Spinal cord (tissue), 10 donors: Measurements from ENCODE around the gene UGT1A6. TPM values are rescaled to one million over a fixed set of nuclear protein-coding genes. Genes with fewer than 3 reads are reported as not detected.

Source experiments
- DNase-seq, 6 donors: peaks; one replicate each; pipeline versions ENCODE4 v3.0.0 to v3.0.0-alpha.2; 2013 to 2015; ENCODE audit warnings: low spot score in 6 of 6, low read depth in 4 of 6
- H3K27ac ChIP-seq: one replicate; pipeline ENCODE4 v1.5.1; 2013; ENCODE audit warnings: low read depth, low read length, control low read depth
- H3K27me3 ChIP-seq: one replicate; pipeline ENCODE4 v1.6.1; 2013; ENCODE audit warnings: low read length; ENCODE audit not compliant: control insufficient read depth, insufficient read depth
- H3K36me3 ChIP-seq: one replicate; pipeline ENCODE4 v1.6.1; 2013; ENCODE audit warnings: low read length; ENCODE audit not compliant: control insufficient read depth, insufficient read depth
- H3K4me1 ChIP-seq: one replicate; pipeline ENCODE4 v1.6.1; 2013; ENCODE audit warnings: low read length; ENCODE audit not compliant: control insufficient read depth, insufficient read depth
- H3K4me3 ChIP-seq: one replicate; pipeline ENCODE4 v1.5.1; 2013; ENCODE audit warnings: low read depth, low read length, control low read depth
- H3K9me3 ChIP-seq: one replicate; pipeline ENCODE4 v1.6.1; 2013; ENCODE audit warnings: low read length; ENCODE audit not compliant: control insufficient read depth, insufficient read depth
- WGBS: methylation state at CpG from one replicate; pipeline ENCODE4 v1.1.5; 2013; ENCODE audit warnings: missing lambda C conversion rate; ENCODE audit not compliant: insufficient coverage; 5-methylcytosine and 5-hydroxymethylcytosine counted together
- polyA plus RNA-seq, 2 donors: library from polyadenylated mRNA; unstranded; fragments of 120-200 nt; gene quantifications; one replicate each; pipeline ENCODE4 v1.2.1, GENCODE V29; 2013; ENCODE audit not compliant: insufficient read length in 2 of 2
- total RNA-seq, 2 donors: library from RNA; depleted of rRNA in 1 of 2; stranded (reverse); fragments of 120-200 nt in 1 of 2; fragments of >200 nt in 1 of 2; gene quantifications; one replicate each; pipeline versions ENCODE4 v1.2.3 to v1.2.4, GENCODE V29; 2013 to 2014
- donor health status: healthy.

The UGT1A6 gene
- total and polyA plus RNA-seq, 4 donors, result 0.20 TPM; not detected in 3

- WGBS, result 82% methylated on average over 5 of the region's 9 CpGs
- Histone ChIP-seq H3K27ac (no peak overlapping the region), H3K36me3 (no peaks in the 10 kb centered on the region), H3K4me1 (no peaks in the 10 kb centered on the region), H3K9me3 (no peaks in the 10 kb centered on the region), H3K4me3 (no peak overlapping the region), H3K27me3 (no peaks in the 10 kb centered on the region)
- DNase-seq, result no peak
Observed at GRCh38 chr2:233801357-233802131, 108.9 kb downstream of the UGT1A6 start.

- no peaks in the 10 kb centered on the region for H3K36me3 ChIP-seq
- DNase-seq, result no peak
- H3K27me3 ChIP-seq, result no peaks in the 10 kb centered on the region
- H3K4me1 ChIP-seq, result no peaks in the 10 kb centered on the region
- WGBS, result 67% methylated on average over 1 of the region's 3 CpGs
- no peaks in the 10 kb centered on the region for H3K9me3 ChIP-seq
- no peak overlapping the region for H3K4me3 ChIP-seq
- no peak overlapping the region for H3K27ac ChIP-seq
Observed at GRCh38 chr2:233802132-233802815, 109.6 kb downstream of the UGT1A6 start.

GRCh38 chr2:233803292-233803911 lies 110.7 kb downstream of the UGT1A6 start:
- H3K27me3 ChIP-seq, result no peaks in the 10 kb centered on the region
- DNase-seq, result no peak
- no peak overlapping the region for H3K27ac ChIP-seq
- no peaks in the 10 kb centered on the region for H3K4me1 ChIP-seq
- H3K36me3 ChIP-seq, result no peaks in the 10 kb centered on the region
- H3K9me3 ChIP-seq, result no peaks in the 10 kb centered on the region
- 75% methylated on average over 2 of the region's 2 CpGs for WGBS
- H3K4me3 ChIP-seq, result no peak overlapping the region

GRCh38 chr2:233803994-233804393 lies 111.3 kb downstream of the UGT1A6 start:
- 75% methylated on average over 8 of the region's 8 CpGs for WGBS
- DNase-seq, result no peak
- H3K36me3 ChIP-seq, result no peaks in the 10 kb centered on the region
- H3K9me3 ChIP-seq, result no peaks in the 10 kb centered on the region
- no peak overlapping the region for H3K4me3 ChIP-seq
- H3K4me1 ChIP-seq, result no peaks in the 10 kb centered on the region
- no peak overlapping the region for H3K27ac ChIP-seq
- no peaks in the 10 kb centered on the region for H3K27me3 ChIP-seq

GRCh38 chr2:233807215-233807865 lies 114.7 kb downstream of the UGT1A6 start:
- no peaks in the 10 kb centered on the region for H3K27me3 ChIP-seq
- 90% methylated on average over 10 of the region's 12 CpGs for WGBS
- no peaks in the 10 kb centered on the region for H3K36me3 ChIP-seq
- H3K27ac ChIP-seq, result no peak overlapping the region
- no peak for DNase-seq
- H3K4me1 ChIP-seq, result no peaks in the 10 kb centered on the region
- H3K9me3 ChIP-seq, result no peaks in the 10 kb centered on the region
- no peak overlapping the region for H3K4me3 ChIP-seq

GRCh38 chr2:233807966-233808935 lies 115.6 kb downstream of the UGT1A6 start:
- no peaks in the 10 kb centered on the region for H3K4me1 ChIP-seq

GRCh38 chr2:233810385-233810784 lies 117.7 kb downstream of the UGT1A6 start:
- no peaks in the 10 kb centered on the region for H3K4me1 ChIP-seq
- no peak overlapping the region for H3K4me3 ChIP-seq
- no peaks in the 10 kb centered on the region for H3K36me3 ChIP-seq
- 89% methylated on average over 6 of the region's 6 CpGs for WGBS
- no peaks in the 10 kb centered on the region for H3K9me3 ChIP-seq
- H3K27ac ChIP-seq, result no peak overlapping the region
- H3K27me3 ChIP-seq, result no peaks in the 10 kb centered on the region
- no peak for DNase-seq

More at GRCh38 chr2:233807966-233808935, 115.6 kb downstream of the UGT1A6 start:
- Histone ChIP-seq H3K27me3 (no peaks in the 10 kb centered on the region), H3K9me3 (no peaks in the 10 kb centered on the region), H3K4me3 (no peak overlapping the region), H3K36me3 (no peaks in the 10 kb centered on the region), H3K27ac (no peak overlapping the region)
- 84% methylated on average over 10 of the region's 10 CpGs for WGBS
- DNase-seq, result no peak

GRCh38 chr2:233811087-233811486 lies 118.4 kb downstream of the UGT1A6 start:
- no peak for DNase-seq
- Histone ChIP-seq H3K4me1 (no peaks in the 10 kb centered on the region), H3K9me3 (no peaks in the 10 kb centered on the region), H3K36me3 (no peaks in the 10 kb centered on the region), H3K27ac (no peak overlapping the region), H3K27me3 (no peaks in the 10 kb centered on the region), H3K4me3 (no peak overlapping the region)
- 86% methylated on average over 4 of the region's 4 CpGs for WGBS

- Histone ChIP-seq H3K4me1 (peaks cover 4% of the 10 kb centered on the region), H3K27ac (no peak overlapping the region), H3K36me3 (no peaks in the 10 kb centered on the region), H3K4me3 (no peak overlapping the region), H3K9me3 (no peaks in the 10 kb centered on the region), H3K27me3 (no peaks in the 10 kb centered on the region)
- DNase-seq, result no peak
- 92% methylated on average over 3 of the region's 8 CpGs for WGBS
Observed at GRCh38 chr2:233811732-233812131, 119.0 kb downstream of the UGT1A6 start.
